Smooth muscle cell (in vitro differentiated cells): ENCODE data around the gene LGALS8. TPM values are rescaled to one million over a fixed set of nuclear protein-coding genes. Genes with fewer than 3 reads are reported as not detected.

Source experiments
- DNase-seq: peaks from one replicate; lab custom pipeline; 2025; ENCODE audit not compliant: unreplicated experiment; lab: John Stamatoyannopoulos, UW
- H2AFZ ChIP-seq: fragments of 200-600 bp; sonication (generic); 2 replicates; pipeline ENCODE4 v1.6.0; 2016; ENCODE audit warnings: antibody characterized with exemption, low read depth, mild to moderate bottlenecking
- H3F3A ChIP-seq: fragments of 200-600 bp; sonication (generic); 2 replicates; pipeline ENCODE4 v1.6.0; 2017; ENCODE audit warnings: antibody characterized with exemption, low read depth
- H3K27ac ChIP-seq: fragments of 200-600 bp; sonication (generic); 2 replicates; pipeline ENCODE4 v1.5.1; 2016; ENCODE audit warnings: low read depth, mild to moderate bottlenecking
- H3K27me3 ChIP-seq: fragments of 200-600 bp; sonication (generic); 2 replicates; pipeline ENCODE4 v1.6.1; 2016; ENCODE audit warnings: low read depth, mild to moderate bottlenecking
- H3K36me3 ChIP-seq: fragments of 200-600 bp; sonication (generic); 2 replicates; pipeline ENCODE4 v1.5.1; 2016; ENCODE audit warnings: low read depth
- H3K4me1 ChIP-seq: fragments of 200-600 bp; sonication (generic); 2 replicates; pipeline ENCODE4 v1.5.1; 2016; ENCODE audit warnings: low read depth
- H3K4me2 ChIP-seq: fragments of 200-600 bp; sonication (generic); 2 replicates; pipeline ENCODE4 v1.6.0; 2016; ENCODE audit warnings: mild to moderate bottlenecking
- H3K4me3 ChIP-seq: fragments of 200-600 bp; sonication (generic); 2 replicates; pipeline ENCODE4 v1.5.1; 2016; ENCODE audit warnings: mild to moderate bottlenecking
- H3K79me2 ChIP-seq: fragments of 200-600 bp; sonication (generic); 2 replicates; pipeline ENCODE4 v1.6.0; 2016; ENCODE audit warnings: low read depth, mild to moderate bottlenecking
- H3K9ac ChIP-seq: fragments of 200-600 bp; sonication (generic); 2 replicates; pipeline ENCODE4 v1.6.0; 2016; ENCODE audit warnings: low read depth
- H3K9me3 ChIP-seq: fragments of 200-600 bp; sonication (generic); replicated peaks from 2 replicates; pipeline ENCODE4 v1.5.1; 2016; ENCODE audit warnings: low read depth
- H4K20me1 ChIP-seq: fragments of 200-600 bp; sonication (generic); 2 replicates; pipeline ENCODE4 v1.6.0; 2016; ENCODE audit warnings: low read depth
- WGBS: methylation state at CpG from one replicate; pipeline ENCODE4 v1.1.7; 2016; ENCODE audit warnings: low lambda C conversion rate; 5-methylcytosine and 5-hydroxymethylcytosine counted together
- polyA plus RNA-seq: library from polyadenylated mRNA; unstranded; fragments of >200 nt; fragmentation: Nextera tagmentation; extraction: Ambion mirVana; gene quantifications from 2 replicates; pipeline ENCODE4 v1.2.1, GENCODE V29; 2016
- total RNA-seq: library from RNA; depleted of rRNA; stranded (reverse); fragments of >200 nt; gene quantifications from 2 replicates; pipeline ENCODE4 v1.2.3, GENCODE V29; 2014
- TF ChIP-seq, protein P1 (sequence below): fragments of 200-600 bp; sonication (generic); IDR thresholded peaks from 2 replicates; pipeline ENCODE4 v1.5.1; 2017; ENCODE audit warnings: borderline replicate concordance, mild to moderate bottlenecking, antibody characterized with exemption; ENCODE audit not compliant: insufficient read depth, poor library complexity, severe bottlenecking

Gene LGALS8
- total and polyA plus RNA-seq, 2 experiments from 2014 or later, result 25.7 to 72.2 TPM

DNA sequence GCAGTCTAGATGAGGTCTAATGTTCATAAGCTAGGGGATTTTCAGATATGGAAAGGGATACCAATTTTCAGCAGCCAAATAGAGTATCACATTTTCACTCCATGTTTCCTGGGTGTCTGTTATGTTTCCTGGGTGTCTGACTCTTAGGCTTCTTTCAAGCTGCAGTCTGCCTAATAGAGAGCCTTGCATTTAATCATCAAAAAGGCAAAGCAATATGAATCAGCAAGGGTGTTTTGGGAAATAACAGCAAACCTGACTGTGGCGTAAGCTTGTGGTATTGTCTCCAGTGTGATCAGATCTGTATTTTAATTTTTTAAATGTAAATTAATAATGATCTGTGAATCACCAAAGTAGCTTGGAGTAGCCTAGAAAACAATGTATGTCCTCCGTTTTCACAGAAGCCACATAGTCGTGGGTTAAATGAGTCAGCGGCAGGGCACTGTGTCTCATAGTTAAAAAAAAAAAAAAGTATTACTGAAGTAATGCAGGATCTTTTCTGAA is 10.4 kb downstream of the LGALS8 start:
- peak overlapping the region; percentile 81 for H3K27ac ChIP-seq
- peak overlapping the region; percentile 23 for H3K9ac ChIP-seq
- H3K79me2 ChIP-seq, result no peaks in the 10 kb centered on the region
- no peaks in the 10 kb centered on the region for H3K27me3 ChIP-seq
- H3F3A ChIP-seq, result no peaks in the 10 kb centered on the region
- TF ChIP-seq, protein P1, sequence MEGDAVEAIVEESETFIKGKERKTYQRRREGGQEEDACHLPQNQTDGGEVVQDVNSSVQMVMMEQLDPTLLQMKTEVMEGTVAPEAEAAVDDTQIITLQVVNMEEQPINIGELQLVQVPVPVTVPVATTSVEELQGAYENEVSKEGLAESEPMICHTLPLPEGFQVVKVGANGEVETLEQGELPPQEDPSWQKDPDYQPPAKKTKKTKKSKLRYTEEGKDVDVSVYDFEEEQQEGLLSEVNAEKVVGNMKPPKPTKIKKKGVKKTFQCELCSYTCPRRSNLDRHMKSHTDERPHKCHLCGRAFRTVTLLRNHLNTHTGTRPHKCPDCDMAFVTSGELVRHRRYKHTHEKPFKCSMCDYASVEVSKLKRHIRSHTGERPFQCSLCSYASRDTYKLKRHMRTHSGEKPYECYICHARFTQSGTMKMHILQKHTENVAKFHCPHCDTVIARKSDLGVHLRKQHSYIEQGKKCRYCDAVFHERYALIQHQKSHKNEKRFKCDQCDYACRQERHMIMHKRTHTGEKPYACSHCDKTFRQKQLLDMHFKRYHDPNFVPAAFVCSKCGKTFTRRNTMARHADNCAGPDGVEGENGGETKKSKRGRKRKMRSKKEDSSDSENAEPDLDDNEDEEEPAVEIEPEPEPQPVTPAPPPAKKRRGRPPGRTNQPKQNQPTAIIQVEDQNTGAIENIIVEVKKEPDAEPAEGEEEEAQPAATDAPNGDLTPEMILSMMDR, result no peak
- H3K9me3 ChIP-seq, result no peaks in the 10 kb centered on the region
- no peaks in the 10 kb centered on the region for H3K36me3 ChIP-seq
- H3K4me1 ChIP-seq, result peaks cover 6% of the 10 kb centered on the region
- no peak for DNase-seq
- H3K4me3 ChIP-seq, result no peak overlapping the region
- H2AFZ ChIP-seq, result no peak overlapping the region
- H4K20me1 ChIP-seq, result peaks cover 11% of the 10 kb centered on the region
- 33% methylated on average over 4 of the region's 4 CpGs for WGBS
- peak overlapping the region; percentile 72 for H3K4me2 ChIP-seq

DNA sequence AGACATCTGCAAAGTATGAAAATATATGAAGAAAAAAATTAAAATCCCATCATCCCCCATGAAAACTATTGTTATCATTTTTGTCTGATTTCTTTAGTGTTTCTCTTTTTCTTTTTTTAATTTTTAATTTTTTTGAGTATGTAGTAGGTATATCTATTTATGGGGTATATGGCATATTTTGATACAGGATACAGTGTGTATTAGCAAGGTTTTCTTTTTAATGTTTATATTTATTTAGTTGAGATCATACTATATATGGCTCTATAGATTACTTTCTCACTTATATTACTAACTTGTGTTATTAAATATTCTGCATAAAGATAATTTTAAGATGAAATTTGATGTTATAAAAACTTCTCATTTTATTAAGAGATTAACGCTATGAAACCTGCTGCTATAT is 11.4 kb downstream of the LGALS8 start:
- no peaks in the 10 kb centered on the region for H3K79me2 ChIP-seq
- 96% methylated on average over 1 of the region's 1 CpG for WGBS

DNA sequence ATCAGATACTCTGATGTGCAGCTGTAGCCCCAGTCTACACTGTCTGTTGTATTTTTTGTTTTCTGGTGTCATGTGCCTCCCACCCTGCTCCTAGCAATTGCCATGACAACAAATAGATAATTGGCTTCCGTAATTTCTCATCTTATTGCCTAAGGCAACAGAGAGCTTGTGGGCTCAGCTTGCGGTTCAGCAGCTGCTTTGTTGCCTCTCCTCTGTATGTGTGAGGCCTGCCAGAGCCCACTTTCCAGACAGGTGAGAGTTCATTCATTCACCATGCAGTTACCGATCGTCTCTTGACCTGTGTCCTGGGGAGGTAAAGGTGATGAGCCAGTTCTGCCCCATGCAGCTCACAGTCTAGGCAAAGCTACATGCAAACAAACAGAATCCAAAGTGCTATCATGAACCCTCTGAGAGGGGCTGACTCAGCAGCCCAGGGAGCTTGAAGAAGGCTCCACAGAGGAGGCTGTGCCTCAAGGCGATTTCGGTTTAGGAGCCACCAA is 11.9 kb downstream of the LGALS8 start:
- no peak overlapping the region for H2AFZ ChIP-seq
- 90% methylated on average over 6 of the region's 6 CpGs for WGBS
- TF ChIP-seq, protein P1, result no peak
- no peaks in the 10 kb centered on the region for H3K9me3 ChIP-seq
- no peak overlapping the region for H3K9ac ChIP-seq
- no peaks in the 10 kb centered on the region for H3K36me3 ChIP-seq
- H3K27ac ChIP-seq, result no peak overlapping the region
- peaks cover 6% of the 10 kb centered on the region for H3K4me1 ChIP-seq
- peaks cover 11% of the 10 kb centered on the region for H4K20me1 ChIP-seq
- no peak overlapping the region for H3K4me3 ChIP-seq
- H3K4me2 ChIP-seq, result no peak overlapping the region
- H3F3A ChIP-seq, result no peaks in the 10 kb centered on the region
- DNase-seq, result no peak
- no peaks in the 10 kb centered on the region for H3K27me3 ChIP-seq
- no peaks in the 10 kb centered on the region for H3K79me2 ChIP-seq

More for the DNA sequence above, 11.4 kb downstream of the LGALS8 start:
- Histone ChIP-seq H3K27ac (no peak overlapping the region), H3K4me1 (peaks cover 6% of the 10 kb centered on the region), H3K4me3 (no peak overlapping the region), H4K20me1 (peaks cover 11% of the 10 kb centered on the region), H2AFZ (no peak overlapping the region), H3K9ac (no peak overlapping the region), H3K4me2 (no peak overlapping the region), H3K36me3 (no peaks in the 10 kb centered on the region), H3K27me3 (no peaks in the 10 kb centered on the region), H3K9me3 (no peaks in the 10 kb centered on the region), H3F3A (no peaks in the 10 kb centered on the region)
- TF ChIP-seq, protein P1, result no peak
- DNase-seq, result no peak

DNA sequence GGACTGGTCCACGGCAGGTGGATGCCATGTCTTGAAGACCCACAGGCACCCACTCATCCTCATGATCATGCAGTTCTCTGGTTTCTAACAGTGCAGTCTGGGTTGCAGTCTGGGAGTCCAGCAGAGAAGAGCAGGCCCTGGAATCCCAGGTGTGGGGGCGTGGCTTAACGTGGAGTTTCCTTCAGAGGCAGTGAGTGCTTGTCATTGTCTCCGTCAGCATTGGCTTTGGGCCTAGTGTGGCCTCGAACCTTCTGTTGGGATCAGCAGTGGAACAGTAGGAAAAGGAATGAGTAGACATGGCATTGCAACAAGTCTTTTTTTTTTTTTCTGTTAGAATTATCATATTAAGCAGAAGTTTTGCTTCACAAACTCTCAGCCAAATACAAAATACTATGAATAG is 12.8 kb downstream of the LGALS8 start:
- H3K9me3 ChIP-seq, result no peaks in the 10 kb centered on the region

More for the DNA sequence above, 12.8 kb downstream of the LGALS8 start:
- no peak overlapping the region for H3K27ac ChIP-seq
- no peak overlapping the region for H2AFZ ChIP-seq
- no peak overlapping the region for H3K4me2 ChIP-seq
- H3K4me3 ChIP-seq, result no peak overlapping the region
- no peaks in the 10 kb centered on the region for H3K36me3 ChIP-seq
- H3K9ac ChIP-seq, result no peak overlapping the region
- peaks cover 11% of the 10 kb centered on the region for H4K20me1 ChIP-seq
- WGBS, result 85% methylated on average over 5 of the region's 5 CpGs
- H3F3A ChIP-seq, result no peaks in the 10 kb centered on the region
- no peaks in the 10 kb centered on the region for H3K27me3 ChIP-seq
- H3K79me2 ChIP-seq, result no peaks in the 10 kb centered on the region
- H3K4me1 ChIP-seq, result peaks cover 6% of the 10 kb centered on the region
- DNase-seq, result no peak
- TF ChIP-seq, protein P1, result no peak
